ENCODE measurements around the gene NUMA1. TPM values are rescaled to one million over a fixed set of nuclear protein-coding genes. Genes with fewer than 3 reads are reported as not detected.
A peak's percentile ranks its signal among the peaks of the same experiment; 100 is the strongest.

The NUMA1 gene
- total and polyA plus RNA-seq, 2 of the 13 experiments (the other 11 are each of a cell fraction or from before 2014, with no cell fraction given) = 57.3 to 60.2 TPM

DNA sequence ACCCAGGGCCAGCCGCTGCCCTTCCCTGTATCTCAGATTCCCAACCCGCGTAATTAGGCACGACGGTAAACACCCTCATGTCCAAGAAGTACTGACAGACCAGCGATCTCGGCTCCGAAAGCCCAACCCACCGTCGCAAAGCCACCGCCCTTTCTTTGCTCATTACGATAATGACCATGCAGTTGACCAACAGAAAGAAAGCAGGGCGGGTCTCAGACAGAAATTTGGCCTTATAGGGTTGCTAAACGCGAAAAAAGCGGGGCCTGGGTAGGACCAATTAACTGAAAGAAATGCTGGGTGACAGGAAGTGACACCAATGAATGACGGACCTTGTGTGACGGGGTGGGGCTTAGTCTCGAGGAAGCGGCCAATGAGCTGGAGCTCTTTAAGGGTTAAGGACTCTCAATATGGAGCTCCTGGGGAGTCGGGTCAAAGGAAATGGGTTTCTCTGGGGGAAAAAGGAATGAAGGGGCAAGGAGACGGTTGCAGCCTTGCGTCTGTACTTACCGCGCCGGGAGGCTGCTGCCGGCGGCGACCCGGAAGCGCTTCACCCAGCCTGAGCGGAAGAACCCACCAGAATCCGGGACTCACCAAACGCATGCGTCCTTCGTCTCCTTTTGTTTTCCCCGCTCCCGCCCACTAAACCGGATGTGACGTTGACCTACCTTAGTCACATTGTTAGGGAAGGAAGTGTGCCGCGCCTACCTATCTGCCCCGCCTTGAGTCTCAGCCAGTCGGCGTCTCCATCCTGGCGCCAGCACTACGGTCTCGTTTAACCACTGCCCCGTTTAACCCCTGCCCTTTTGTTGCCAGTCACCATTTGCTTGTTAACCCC lies 32.0 kb upstream of the NUMA1 start, which contains the start of gene ANAPC15 (continued):
- peak; percentile 92 for TF ChIP-seq ASH2L (IDR thresholded peaks at IDR 0.05; ENCODE audit: insufficient read length, low read depth, low read length)
- TF ChIP-seq, protein P1, sequence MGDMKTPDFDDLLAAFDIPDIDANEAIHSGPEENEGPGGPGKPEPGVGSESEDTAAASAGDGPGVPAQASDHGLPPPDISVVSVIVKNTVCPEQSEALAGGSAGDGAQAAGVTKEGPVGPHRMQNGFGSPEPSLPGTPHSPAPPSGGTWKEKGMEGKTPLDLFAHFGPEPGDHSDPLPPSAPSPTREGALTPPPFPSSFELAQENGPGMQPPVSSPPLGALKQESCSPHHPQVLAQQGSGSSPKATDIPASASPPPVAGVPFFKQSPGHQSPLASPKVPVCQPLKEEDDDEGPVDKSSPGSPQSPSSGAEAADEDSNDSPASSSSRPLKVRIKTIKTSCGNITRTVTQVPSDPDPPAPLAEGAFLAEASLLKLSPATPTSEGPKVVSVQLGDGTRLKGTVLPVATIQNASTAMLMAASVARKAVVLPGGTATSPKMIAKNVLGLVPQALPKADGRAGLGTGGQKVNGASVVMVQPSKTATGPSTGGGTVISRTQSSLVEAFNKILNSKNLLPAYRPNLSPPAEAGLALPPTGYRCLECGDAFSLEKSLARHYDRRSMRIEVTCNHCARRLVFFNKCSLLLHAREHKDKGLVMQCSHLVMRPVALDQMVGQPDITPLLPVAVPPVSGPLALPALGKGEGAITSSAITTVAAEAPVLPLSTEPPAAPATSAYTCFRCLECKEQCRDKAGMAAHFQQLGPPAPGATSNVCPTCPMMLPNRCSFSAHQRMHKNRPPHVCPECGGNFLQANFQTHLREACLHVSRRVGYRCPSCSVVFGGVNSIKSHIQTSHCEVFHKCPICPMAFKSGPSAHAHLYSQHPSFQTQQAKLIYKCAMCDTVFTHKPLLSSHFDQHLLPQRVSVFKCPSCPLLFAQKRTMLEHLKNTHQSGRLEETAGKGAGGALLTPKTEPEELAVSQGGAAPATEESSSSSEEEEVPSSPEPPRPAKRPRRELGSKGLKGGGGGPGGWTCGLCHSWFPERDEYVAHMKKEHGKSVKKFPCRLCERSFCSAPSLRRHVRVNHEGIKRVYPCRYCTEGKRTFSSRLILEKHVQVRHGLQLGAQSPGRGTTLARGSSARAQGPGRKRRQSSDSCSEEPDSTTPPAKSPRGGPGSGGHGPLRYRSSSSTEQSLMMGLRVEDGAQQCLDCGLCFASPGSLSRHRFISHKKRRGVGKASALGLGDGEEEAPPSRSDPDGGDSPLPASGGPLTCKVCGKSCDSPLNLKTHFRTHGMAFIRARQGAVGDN (CRISPR knock-in tag; IDR thresholded peaks at IDR 0.05) = peak; percentile 86
- TF ChIP-seq ZGPAT (CRISPR knock-in tag; IDR thresholded peaks at IDR 0.05) = peak; percentile 60; the same call in 1 of the 2 replicates
- TF ChIP-seq TRAFD1 (CRISPR knock-in tag; IDR thresholded peaks at IDR 0.05; ENCODE audit: borderline replicate concordance) = 0 out of 2 replicates have a peak, but pooled peaks have one; percentile 32
- TF ChIP-seq, protein P2, sequence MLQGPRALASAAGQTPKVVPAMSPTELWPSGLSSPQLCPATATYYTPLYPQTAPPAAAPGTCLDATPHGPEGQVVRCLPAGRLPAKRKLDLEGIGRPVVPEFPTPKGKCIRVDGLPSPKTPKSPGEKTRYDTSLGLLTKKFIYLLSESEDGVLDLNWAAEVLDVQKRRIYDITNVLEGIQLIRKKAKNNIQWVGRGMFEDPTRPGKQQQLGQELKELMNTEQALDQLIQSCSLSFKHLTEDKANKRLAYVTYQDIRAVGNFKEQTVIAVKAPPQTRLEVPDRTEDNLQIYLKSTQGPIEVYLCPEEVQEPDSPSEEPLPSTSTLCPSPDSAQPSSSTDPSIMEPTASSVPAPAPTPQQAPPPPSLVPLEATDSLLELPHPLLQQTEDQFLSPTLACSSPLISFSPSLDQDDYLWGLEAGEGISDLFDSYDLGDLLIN (CRISPR knock-in tag; IDR thresholded peaks at IDR 0.05; ENCODE audit: borderline replicate concordance) = 0 out of 2 replicates have a peak, but pooled peaks have one; percentile 16
- peak; percentile 36; the same call in 1 of the 2 replicates for TF ChIP-seq FOXK2 (IDR thresholded peaks at IDR 0.05)
- no peak for TF ChIP-seq UBTF (CRISPR knock-in tag; IDR thresholded peaks at IDR 0.05)
- TF ChIP-seq EP300 (IDR thresholded peaks at IDR 0.05; ENCODE audit: low read depth in 2 of 2, low read length in 2 of 2) = 0 out of 4 replicates have a peak, but pooled peaks of 1 of the 2 experiments have one; percentile 17
- TF ChIP-seq EP300 (CRISPR knock-in tag; IDR thresholded peaks at IDR 0.05; ENCODE audit: borderline replicate concordance) = peak; percentile 54; the same call in 1 of the 2 replicates
- TF ChIP-seq RELA (CRISPR knock-in tag; IDR thresholded peaks at IDR 0.05) = no peak
- TF ChIP-seq TSC22D2 (CRISPR knock-in tag; IDR thresholded peaks at IDR 0.05; ENCODE audit: borderline replicate concordance) = peak; percentile 89; the same call in 1 of the 2 replicates
- TF ChIP-seq, protein P3, sequence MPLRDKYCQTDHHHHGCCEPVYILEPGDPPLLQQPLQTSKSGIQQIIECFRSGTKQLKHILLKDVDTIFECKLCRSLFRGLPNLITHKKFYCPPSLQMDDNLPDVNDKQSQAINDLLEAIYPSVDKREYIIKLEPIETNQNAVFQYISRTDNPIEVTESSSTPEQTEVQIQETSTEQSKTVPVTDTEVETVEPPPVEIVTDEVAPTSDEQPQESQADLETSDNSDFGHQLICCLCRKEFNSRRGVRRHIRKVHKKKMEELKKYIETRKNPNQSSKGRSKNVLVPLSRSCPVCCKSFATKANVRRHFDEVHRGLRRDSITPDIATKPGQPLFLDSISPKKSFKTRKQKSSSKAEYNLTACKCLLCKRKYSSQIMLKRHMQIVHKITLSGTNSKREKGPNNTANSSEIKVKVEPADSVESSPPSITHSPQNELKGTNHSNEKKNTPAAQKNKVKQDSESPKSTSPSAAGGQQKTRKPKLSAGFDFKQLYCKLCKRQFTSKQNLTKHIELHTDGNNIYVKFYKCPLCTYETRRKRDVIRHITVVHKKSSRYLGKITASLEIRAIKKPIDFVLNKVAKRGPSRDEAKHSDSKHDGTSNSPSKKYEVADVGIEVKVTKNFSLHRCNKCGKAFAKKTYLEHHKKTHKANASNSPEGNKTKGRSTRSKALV (CRISPR knock-in tag; IDR thresholded peaks at IDR 0.05) = 0 out of 2 replicates have a peak, but pooled peaks have one; percentile 34
